Neural progenitor cell (in vitro differentiated cells): ENCODE results near the gene MMP25. TPM values are rescaled to one million over a fixed set of nuclear protein-coding genes. Genes with fewer than 3 reads are reported as not detected.
A peak's percentile ranks its signal among the peaks of the same experiment; 100 is the strongest.

Experiments
- DNase-seq: peaks from one replicate; pipeline ENCODE4 v3.0.0-alpha.2; 2016; ENCODE audit warnings: low spot score
- H2AFZ ChIP-seq: fragments of 200-600 bp; sonication (generic); replicated peaks from 2 replicates; pipeline ENCODE4 v1.6.1; 2016; ENCODE audit warnings: antibody characterized with exemption
- H3F3A ChIP-seq: fragments of 200-600 bp; sonication (generic); 2 replicates; pipeline ENCODE4 v1.6.1; 2016; ENCODE audit warnings: antibody characterized with exemption, low read depth
- H3K27ac ChIP-seq: fragments of 200-600 bp; sonication (generic); 2 replicates; pipeline ENCODE4 v1.5.1; 2016; ENCODE audit warnings: mild to moderate bottlenecking
- H3K27me3 ChIP-seq: fragments of 200-600 bp; sonication (generic); 2 replicates; pipeline ENCODE4 v1.6.1; 2016; ENCODE audit warnings: mild to moderate bottlenecking, moderate library complexity
- H3K36me3 ChIP-seq: fragments of 200-600 bp; sonication (generic); 2 replicates; pipeline ENCODE4 v1.5.1; 2016
- H3K4me1 ChIP-seq: fragments of 200-600 bp; sonication (generic); 2 replicates; pipeline ENCODE4 v1.6.1; 2016; ENCODE audit warnings: mixed run types
- H3K4me2 ChIP-seq: fragments of 200-600 bp; sonication (generic); 2 replicates; pipeline ENCODE4 v1.6.1; 2016
- H3K4me3 ChIP-seq: fragments of 200-600 bp; sonication (generic); 2 replicates; pipeline ENCODE4 v1.5.1; 2016
- H3K79me2 ChIP-seq: fragments of 200-600 bp; sonication (generic); 2 replicates; pipeline ENCODE4 v1.6.1; 2016; ENCODE audit warnings: low read depth
- H3K9ac ChIP-seq: fragments of 200-600 bp; sonication (generic); 2 replicates; pipeline ENCODE4 v1.6.1; 2016
- H3K9me3 ChIP-seq: fragments of 200-600 bp; sonication (generic); 2 replicates; pipeline ENCODE4 v1.5.1; 2016; ENCODE audit warnings: low read depth
- H4K20me1 ChIP-seq: fragments of 200-600 bp; sonication (generic); 2 replicates; pipeline ENCODE4 v1.6.1; 2016; ENCODE audit warnings: low read depth
- H3K27ac Mint-ChIP-seq: 3 replicates; pipeline ENCODE4 v1.8.0; 2021; ENCODE audit warnings: mixed read lengths
- H3K27me3 Mint-ChIP-seq: 2 replicates; pipeline ENCODE4 v1.8.0; 2022; ENCODE audit warnings: low read depth, mild to moderate bottlenecking, inconsistent platforms, moderate library complexity, mixed read lengths; ENCODE audit not compliant: insufficient read depth
- H3K36me3 Mint-ChIP-seq: 3 replicates; pipeline ENCODE4 v1.8.0; 2021; ENCODE audit warnings: mixed read lengths
- H3K4me1 Mint-ChIP-seq: 3 replicates; pipeline ENCODE4 v1.8.0; 2021; ENCODE audit warnings: mixed read lengths
- H3K4me3 Mint-ChIP-seq: 3 replicates; pipeline ENCODE4 v1.8.0; 2021; ENCODE audit warnings: mild to moderate bottlenecking, moderate library complexity, mixed read lengths
- H3K9me3 Mint-ChIP-seq: 3 replicates; pipeline ENCODE4 v1.8.0; 2020; ENCODE audit warnings: mixed read lengths
- EZH2 ChIP-seq: fragments of 200-600 bp; sonication (generic); IDR thresholded peaks from 2 replicates; pipeline ENCODE4 v1.6.1; 2017; ENCODE audit warnings: antibody characterized with exemption, mild to moderate bottlenecking, moderate library complexity
- EZH2phosphoT487 ChIP-seq: fragments of 200-600 bp; sonication (generic); IDR thresholded peaks from 2 replicates; pipeline ENCODE4 v1.6.1; 2017; ENCODE audit warnings: antibody characterized with exemption
- total RNA-seq: library from RNA; depleted of rRNA; stranded (reverse); fragments of >200 nt; gene quantifications from 2 replicates; pipeline ENCODE4 v1.2.3, GENCODE V29; 2015; ENCODE audit warnings: low replicate concordance
- TF ChIP-seq, protein P1 (sequence below): fragments of 200-600 bp; sonication (generic); IDR thresholded peaks from 2 replicates; pipeline ENCODE4 v1.5.1; 2017; ENCODE audit warnings: antibody characterized with exemption, mild to moderate bottlenecking

The MMP25 gene
- total RNA-seq, 1 donor from 2014 or later = 0.58 TPM

- no peak for TF ChIP-seq EZH2
- TF ChIP-seq EZH2phosphoT487 = no peak
- TF ChIP-seq, protein P1, sequence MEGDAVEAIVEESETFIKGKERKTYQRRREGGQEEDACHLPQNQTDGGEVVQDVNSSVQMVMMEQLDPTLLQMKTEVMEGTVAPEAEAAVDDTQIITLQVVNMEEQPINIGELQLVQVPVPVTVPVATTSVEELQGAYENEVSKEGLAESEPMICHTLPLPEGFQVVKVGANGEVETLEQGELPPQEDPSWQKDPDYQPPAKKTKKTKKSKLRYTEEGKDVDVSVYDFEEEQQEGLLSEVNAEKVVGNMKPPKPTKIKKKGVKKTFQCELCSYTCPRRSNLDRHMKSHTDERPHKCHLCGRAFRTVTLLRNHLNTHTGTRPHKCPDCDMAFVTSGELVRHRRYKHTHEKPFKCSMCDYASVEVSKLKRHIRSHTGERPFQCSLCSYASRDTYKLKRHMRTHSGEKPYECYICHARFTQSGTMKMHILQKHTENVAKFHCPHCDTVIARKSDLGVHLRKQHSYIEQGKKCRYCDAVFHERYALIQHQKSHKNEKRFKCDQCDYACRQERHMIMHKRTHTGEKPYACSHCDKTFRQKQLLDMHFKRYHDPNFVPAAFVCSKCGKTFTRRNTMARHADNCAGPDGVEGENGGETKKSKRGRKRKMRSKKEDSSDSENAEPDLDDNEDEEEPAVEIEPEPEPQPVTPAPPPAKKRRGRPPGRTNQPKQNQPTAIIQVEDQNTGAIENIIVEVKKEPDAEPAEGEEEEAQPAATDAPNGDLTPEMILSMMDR = no peak
- Histone ChIP-seq H3K9ac (no peak overlapping the region), H3K9me3 (no peaks in the 10 kb centered on the region), H3F3A (peaks cover 15% of the 10 kb centered on the region), H4K20me1 (peaks cover 11% of the 10 kb centered on the region), H3K36me3 (no peaks in the 10 kb centered on the region), H3K4me3 (no peak overlapping the region), H3K27me3 (peaks cover 18% of the 10 kb centered on the region), H3K4me1 (no peaks in the 10 kb centered on the region), H2AFZ (no peak overlapping the region), H3K4me2 (no peak overlapping the region), H3K27ac (no peak overlapping the region), H3K79me2 (no peaks in the 10 kb centered on the region)
- Mint-ChIP-seq H3K4me3 (no peak overlapping the region), H3K9me3 (peaks cover 2% of the 10 kb centered on the region), H3K27ac (no peak overlapping the region), H3K36me3 (no peaks in the 10 kb centered on the region), H3K4me1 (peaks cover 4% of the 10 kb centered on the region), H3K27me3 (peaks cover 18% of the 10 kb centered on the region)
- peak; percentile 54 for DNase-seq
Observed at GRCh38 chr16:3001316-3001715, 45.0 kb upstream of the MMP25 start.

GRCh38 chr16:3003582-3004270 lies 42.6 kb upstream of the MMP25 start:
- Mint-ChIP-seq H3K9me3 (peaks cover 2% of the 10 kb centered on the region), H3K36me3 (no peaks in the 10 kb centered on the region), H3K4me3 (peak overlapping the region; percentile 78), H3K27ac (no peak overlapping the region), H3K4me1 (peaks cover 16% of the 10 kb centered on the region), H3K27me3 (peaks cover 38% of the 10 kb centered on the region)
- H4K20me1 ChIP-seq = peaks cover 11% of the 10 kb centered on the region
- H3K9ac ChIP-seq = no peak overlapping the region
- no peaks in the 10 kb centered on the region for H3K9me3 ChIP-seq
- peak; percentile 99 for DNase-seq
- peaks cover 31% of the 10 kb centered on the region for H3F3A ChIP-seq
- no peaks in the 10 kb centered on the region for H3K79me2 ChIP-seq
- H3K4me3 ChIP-seq = no peak overlapping the region
- no peaks in the 10 kb centered on the region for H3K36me3 ChIP-seq
- TF ChIP-seq EZH2 = no peak
- no peak for TF ChIP-seq EZH2phosphoT487
- TF ChIP-seq, protein P1 = peak; percentile 57
- H3K27me3 ChIP-seq = peaks cover 42% of the 10 kb centered on the region
- H3K27ac ChIP-seq = no peak overlapping the region
- peaks cover 18% of the 10 kb centered on the region for H3K4me1 ChIP-seq
- H2AFZ ChIP-seq = no peak overlapping the region
- no peak overlapping the region for H3K4me2 ChIP-seq

DNA sequence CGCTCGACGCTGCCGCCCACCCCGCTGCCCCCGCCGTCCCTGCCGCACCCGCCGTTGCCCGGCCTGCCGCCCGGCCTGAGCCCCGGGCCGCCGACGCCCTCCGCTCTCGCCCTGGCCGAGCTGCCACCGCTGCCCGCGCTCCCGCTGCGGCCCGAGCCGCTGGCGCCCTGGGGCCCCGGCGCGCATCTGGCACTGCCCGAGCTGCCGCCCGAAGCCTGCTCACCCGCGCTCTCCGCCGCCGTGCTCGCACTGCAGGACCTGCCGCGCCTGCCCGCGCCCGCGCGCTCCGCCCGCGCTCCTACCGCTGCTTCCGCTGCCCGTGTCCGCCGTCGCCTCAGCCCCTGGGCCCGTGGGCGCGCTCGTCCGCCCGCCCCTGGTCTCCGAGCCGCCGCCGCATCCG lies 42.0 kb upstream of the MMP25 start:
- H3K27me3 ChIP-seq = peaks cover 48% of the 10 kb centered on the region
- TF ChIP-seq EZH2 = no peak
- no peak for TF ChIP-seq EZH2phosphoT487
- TF ChIP-seq, protein P1 = no peak
- no peaks in the 10 kb centered on the region for H3K36me3 ChIP-seq
- no peak overlapping the region for H3K27ac ChIP-seq
- peaks cover 37% of the 10 kb centered on the region for H3F3A ChIP-seq
- Mint-ChIP-seq H3K4me3 (no peak overlapping the region), H3K4me1 (peaks cover 18% of the 10 kb centered on the region), H3K27ac (no peak overlapping the region), H3K27me3 (peaks cover 38% of the 10 kb centered on the region), H3K9me3 (peaks cover 2% of the 10 kb centered on the region), H3K36me3 (no peaks in the 10 kb centered on the region)
- DNase-seq = peak; percentile 50
- no peak overlapping the region for H3K4me3 ChIP-seq
- H3K9ac ChIP-seq = no peak overlapping the region
- H3K4me1 ChIP-seq = peaks cover 19% of the 10 kb centered on the region
- peaks cover 11% of the 10 kb centered on the region for H4K20me1 ChIP-seq
- no peak overlapping the region for H3K4me2 ChIP-seq
- H3K79me2 ChIP-seq = no peaks in the 10 kb centered on the region
- no peaks in the 10 kb centered on the region for H3K9me3 ChIP-seq
- no peak overlapping the region for H2AFZ ChIP-seq
